ENCODE results near the gene WNT2. TPM values are rescaled to one million over a fixed set of nuclear protein-coding genes. Genes with fewer than 3 reads are reported as not detected.
"Not testable (repeated sequence)": the region's sequence is repeated elsewhere in the genome, so short reads cannot be mapped to it uniquely, and the experiment has no call there.

WNT2 gene
- total and polyA plus RNA-seq, 7 donors: under 0.01 to 2.8 (median 0.16) TPM; not detected in 3

GRCh38 chr7:117313582-117313981 lies 9.3 kb downstream of the WNT2 start:
- DNase-seq: no peak
- Histone ChIP-seq H3K36me3 (no peaks in the 10 kb centered on the region), H3K4me3 (no peak overlapping the region), H3K27me3 (no peaks in the 10 kb centered on the region), H3K27ac (no peak overlapping the region), H3K4me1 (no peaks in the 10 kb centered on the region), H3K9me3 (no peaks in the 10 kb centered on the region)
- intact Hi-C loops (cut with DNase I): no loop called here
- TF ChIP-seq CTCF (IDR thresholded peaks at IDR 0.05) (no peak), EP300 (IDR thresholded peaks at IDR 0.05) (no peak), POLR2A (IDR thresholded peaks at IDR 0.05) (no peak), POLR2AphosphoS5 (IDR thresholded peaks at IDR 0.05) (no peak)

DNA sequence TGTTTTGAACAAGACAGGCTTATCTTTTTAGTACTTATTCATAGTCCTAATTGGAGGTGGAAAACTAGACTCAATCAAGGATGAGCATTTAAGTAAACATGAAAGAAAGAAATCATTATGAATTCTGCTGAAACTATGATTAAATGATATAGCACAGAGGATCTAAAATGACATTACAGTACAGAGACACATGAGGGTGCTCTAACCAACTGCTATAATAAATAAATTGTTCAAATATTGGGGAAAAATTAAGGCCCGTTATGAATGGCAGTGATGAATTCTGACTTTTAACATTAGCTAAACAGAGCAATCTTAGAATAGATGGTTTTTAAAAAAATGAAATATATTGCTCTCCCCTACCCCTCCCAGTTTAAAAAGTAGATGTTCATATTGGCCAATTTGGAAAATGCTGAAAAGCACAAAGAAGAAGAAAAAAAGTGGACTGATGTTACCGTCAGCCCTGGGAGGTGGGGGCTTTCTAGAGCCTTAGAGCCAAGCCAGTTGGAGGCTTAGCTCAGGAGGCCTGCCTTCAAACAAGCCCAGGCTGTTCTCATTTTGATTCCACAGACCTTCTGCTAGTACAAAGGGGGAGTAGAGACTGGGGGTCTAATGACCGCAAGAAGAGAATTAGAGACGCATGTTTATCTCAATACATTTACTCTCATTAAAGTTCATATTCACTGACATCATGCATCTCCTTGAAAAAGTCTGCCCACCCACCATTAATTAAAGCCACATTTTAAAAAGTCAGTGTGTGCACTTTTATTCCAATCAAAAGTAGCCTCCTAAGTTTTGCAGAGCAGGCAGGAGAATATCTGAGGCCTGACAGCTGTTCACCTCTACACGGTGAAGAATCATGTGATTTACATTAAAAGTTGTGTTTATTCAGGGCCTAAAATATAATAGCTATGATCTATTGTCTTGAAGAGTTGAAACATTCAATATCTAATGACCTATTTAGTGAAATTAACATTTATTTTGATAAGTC lies 10.0 kb downstream of the WNT2 start:
- WGBS, 2 donors: 77 to 82% methylated on average over 5 of the region's 5 CpGs
- H3K27me3 ChIP-seq: no peaks in the 10 kb centered on the region
- H3K9me3 ChIP-seq: no peaks in the 10 kb centered on the region
- intact Hi-C loops (cut with DNase I): no loop called here
- no peak overlapping the region for H3K4me3 ChIP-seq
- TF ChIP-seq CTCF (IDR thresholded peaks at IDR 0.05) (no peak), POLR2AphosphoS5 (IDR thresholded peaks at IDR 0.05) (no peak), POLR2A (IDR thresholded peaks at IDR 0.05) (no peak), EP300 (IDR thresholded peaks at IDR 0.05) (no peak)
- H3K36me3 ChIP-seq: no peaks in the 10 kb centered on the region
- no peak for DNase-seq
- H3K27ac ChIP-seq: no peak overlapping the region
- H3K4me1 ChIP-seq: no peaks in the 10 kb centered on the region

GRCh38 chr7:117308891-117309290 lies 14.0 kb downstream of the WNT2 start:
- H3K4me3 ChIP-seq: no peak overlapping the region
- DNase-seq: no peak
- no peaks in the 10 kb centered on the region for H3K36me3 ChIP-seq
- TF ChIP-seq EP300 (IDR thresholded peaks at IDR 0.05): no peak
- no peak for TF ChIP-seq POLR2AphosphoS5 (IDR thresholded peaks at IDR 0.05)
- TF ChIP-seq POLR2A (IDR thresholded peaks at IDR 0.05): no peak
- no peak for TF ChIP-seq CTCF (IDR thresholded peaks at IDR 0.05)
- H3K27me3 ChIP-seq: no peaks in the 10 kb centered on the region
- WGBS, 2 donors: 96 to 98% methylated on average over 1 of the region's 1 CpG
- intact Hi-C loops (cut with DNase I): no loop called here
- no peaks in the 10 kb centered on the region for H3K4me1 ChIP-seq
- H3K27ac ChIP-seq: no peak overlapping the region
- no peaks in the 10 kb centered on the region for H3K9me3 ChIP-seq

GRCh38 chr7:117302396-117302795 lies 20.5 kb downstream of the WNT2 start:
- H3K4me1 ChIP-seq: no peaks in the 10 kb centered on the region
- TF ChIP-seq POLR2AphosphoS5 (IDR thresholded peaks at IDR 0.05): no peak
- no peak overlapping the region for H3K27ac ChIP-seq
- 93% methylated on average over 4 of the region's 4 CpGs for WGBS, 2 donors
- H3K9me3 ChIP-seq: no peaks in the 10 kb centered on the region
- no peaks in the 10 kb centered on the region for H3K27me3 ChIP-seq
- intact Hi-C loops (cut with DNase I): no loop called here
- no peaks in the 10 kb centered on the region for H3K36me3 ChIP-seq
- H3K4me3 ChIP-seq: no peak overlapping the region
- no peak for DNase-seq

- H3K27ac ChIP-seq; H3K9me3 ChIP-seq; H3K4me1 ChIP-seq; H3K4me3 ChIP-seq; intact Hi-C loops (cut with DNase I); H3K36me3 ChIP-seq; H3K27me3 ChIP-seq; DNase-seq: not testable (repeated sequence)
- 91 to 94% methylated on average over 5 of the region's 5 CpGs for WGBS, 2 donors
Measured at GRCh38 chr7:117300506-117300905, 22.4 kb downstream of the WNT2 start.
